OCI-LY3 (cell line): ENCODE results near the gene NOTCH3.

Source experiments
- EZH2phosphoT487 ChIP-seq: fragments of 200-600 bp; shearing (Covaris generic); IDR thresholded peaks from 2 replicates; pipeline ENCODE4 v1.6.1; 2018; ENCODE audit warnings: antibody characterized with exemption, mixed run types, low read depth
- TF ChIP-seq, protein P1 (sequence below): fragments of 200-600, 300-600 bp; sonication (generic); IDR thresholded peaks from 2 replicates; pipeline ENCODE4 v1.5.1; 2014; ENCODE audit warnings: antibody characterized with exemption, low read length, low read depth

DNA sequence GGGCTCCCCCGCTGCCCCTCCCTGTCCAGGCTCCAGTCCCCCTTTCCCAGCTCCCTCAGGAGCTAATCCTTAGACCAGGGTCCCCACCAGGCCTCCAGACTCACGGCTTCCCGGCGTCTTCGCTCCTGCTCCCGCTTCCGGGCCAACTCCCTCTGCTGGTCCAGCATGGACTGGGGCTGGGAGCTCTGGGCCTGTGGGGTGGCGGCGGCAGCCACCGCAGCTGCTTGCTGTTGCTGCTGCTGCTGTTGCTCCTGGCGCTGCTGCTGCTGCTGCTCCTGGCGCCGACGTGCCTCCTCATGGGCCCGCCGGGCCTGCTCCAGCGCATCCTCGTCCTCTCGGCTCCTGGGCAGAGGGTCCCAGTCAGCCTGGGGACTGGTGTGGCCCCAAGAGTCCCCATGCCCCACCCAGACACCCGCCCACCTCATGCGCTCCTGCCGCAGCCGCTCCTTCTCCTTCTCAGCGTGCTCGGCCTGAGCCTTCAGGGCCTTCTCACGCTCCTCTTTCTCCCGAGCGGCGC, 37.9 kb upstream of the NOTCH3 start:
- TF ChIP-seq, protein P1, sequence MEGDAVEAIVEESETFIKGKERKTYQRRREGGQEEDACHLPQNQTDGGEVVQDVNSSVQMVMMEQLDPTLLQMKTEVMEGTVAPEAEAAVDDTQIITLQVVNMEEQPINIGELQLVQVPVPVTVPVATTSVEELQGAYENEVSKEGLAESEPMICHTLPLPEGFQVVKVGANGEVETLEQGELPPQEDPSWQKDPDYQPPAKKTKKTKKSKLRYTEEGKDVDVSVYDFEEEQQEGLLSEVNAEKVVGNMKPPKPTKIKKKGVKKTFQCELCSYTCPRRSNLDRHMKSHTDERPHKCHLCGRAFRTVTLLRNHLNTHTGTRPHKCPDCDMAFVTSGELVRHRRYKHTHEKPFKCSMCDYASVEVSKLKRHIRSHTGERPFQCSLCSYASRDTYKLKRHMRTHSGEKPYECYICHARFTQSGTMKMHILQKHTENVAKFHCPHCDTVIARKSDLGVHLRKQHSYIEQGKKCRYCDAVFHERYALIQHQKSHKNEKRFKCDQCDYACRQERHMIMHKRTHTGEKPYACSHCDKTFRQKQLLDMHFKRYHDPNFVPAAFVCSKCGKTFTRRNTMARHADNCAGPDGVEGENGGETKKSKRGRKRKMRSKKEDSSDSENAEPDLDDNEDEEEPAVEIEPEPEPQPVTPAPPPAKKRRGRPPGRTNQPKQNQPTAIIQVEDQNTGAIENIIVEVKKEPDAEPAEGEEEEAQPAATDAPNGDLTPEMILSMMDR, result no peak
- no peak for TF ChIP-seq EZH2phosphoT487
